Measurements from ENCODE around the gene FGD1.

Gene FGD1

DNA sequence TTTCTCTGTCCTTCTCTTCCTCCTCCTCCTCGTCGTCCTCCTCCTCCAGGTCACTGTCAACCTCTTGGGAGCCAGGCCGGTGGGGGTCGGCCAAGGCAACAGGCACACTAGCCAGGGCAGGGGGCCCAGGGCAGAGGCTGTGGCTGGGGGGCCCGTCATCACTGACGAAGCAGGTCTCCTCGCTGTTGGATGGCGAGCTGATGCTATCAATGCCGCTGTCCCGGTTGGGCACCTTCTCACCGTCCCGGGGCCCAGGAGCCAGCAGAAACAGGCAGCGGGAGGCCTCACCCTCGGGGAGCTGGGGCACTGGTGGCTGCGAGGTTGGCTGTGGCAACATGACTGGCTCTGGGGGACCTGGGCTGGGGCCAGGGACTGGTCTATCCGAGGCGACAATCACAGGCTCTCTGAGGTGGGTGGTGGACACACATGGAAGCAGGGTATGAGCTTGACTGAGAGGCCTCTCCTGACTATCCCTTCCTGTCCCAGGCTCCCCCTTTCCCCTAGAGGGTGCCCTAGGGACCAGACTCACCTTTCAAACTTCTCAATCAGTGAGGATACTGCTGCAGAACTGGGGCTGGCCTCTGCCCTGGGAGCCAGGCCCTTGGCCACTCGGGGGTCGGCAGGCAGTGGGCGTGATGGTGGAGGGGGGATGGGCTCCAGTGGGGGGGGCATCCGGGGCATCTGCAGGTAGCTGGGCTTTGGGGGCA is 25.8 kb downstream of the FGD1 start:
- DNase-seq, result no peak

DNA sequence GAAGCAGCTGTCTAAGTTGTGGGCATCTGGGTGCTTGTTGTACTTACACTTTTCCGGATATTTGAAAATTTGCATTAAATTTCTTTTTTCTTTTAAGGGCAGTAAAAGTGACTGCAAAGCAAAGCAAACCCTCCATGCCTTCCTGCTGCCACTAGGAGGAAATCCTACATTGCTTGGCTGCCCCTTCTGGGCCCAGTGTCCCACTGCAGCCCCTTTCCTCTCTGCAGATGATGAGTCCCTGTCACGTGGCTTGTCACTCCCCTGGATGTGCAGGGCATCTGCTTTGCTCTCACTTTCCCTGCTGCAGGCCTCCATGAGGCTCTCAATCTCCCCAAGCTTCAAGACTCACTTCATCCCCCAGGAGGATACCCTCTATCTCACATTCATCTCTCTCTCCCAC is 43.1 kb downstream of the FGD1 start:
- DNase-seq, result peak; percentile 3

DNA sequence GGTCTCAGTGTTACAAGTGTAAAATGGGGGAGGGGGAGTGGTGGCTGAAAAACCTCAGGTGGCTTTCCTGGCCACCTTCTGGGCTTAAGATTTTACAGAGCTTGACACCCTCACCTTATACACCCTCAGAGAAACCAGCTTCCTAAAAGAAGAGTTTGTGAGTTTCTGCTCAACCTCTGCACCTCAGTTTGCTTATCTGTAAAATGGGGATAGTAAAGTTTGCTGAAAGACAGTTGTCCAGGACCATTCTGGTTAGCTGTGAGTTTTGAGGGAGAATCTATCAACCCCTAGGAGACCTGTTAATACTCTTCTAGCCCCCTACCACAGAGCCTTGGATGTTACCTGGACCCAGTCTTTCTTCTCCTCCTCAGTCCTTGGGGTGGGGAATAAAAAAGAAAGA is 46.1 kb downstream of the FGD1 start:
- DNase-seq, result no peak

DNA sequence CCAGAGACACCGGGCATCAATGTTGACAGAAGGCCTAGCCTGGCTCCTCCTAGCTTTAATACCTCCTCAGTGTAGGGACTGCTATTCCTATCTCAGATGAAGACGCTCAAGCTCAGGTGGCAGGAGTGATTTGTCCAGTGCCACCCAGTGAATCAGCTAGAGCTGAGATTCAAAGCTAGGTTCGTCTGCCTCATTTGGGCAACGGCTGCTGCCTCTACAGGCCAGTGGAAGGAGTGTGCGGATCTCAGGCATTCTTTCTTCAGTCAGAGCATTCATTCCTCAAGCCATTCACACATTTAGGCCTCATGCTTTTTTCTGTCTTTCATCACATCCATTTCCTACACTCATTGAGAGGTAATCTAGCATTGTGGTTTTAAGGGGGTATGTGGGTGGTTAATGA is 48.6 kb downstream of the FGD1 start:
- DNase-seq, result no peak

DNA sequence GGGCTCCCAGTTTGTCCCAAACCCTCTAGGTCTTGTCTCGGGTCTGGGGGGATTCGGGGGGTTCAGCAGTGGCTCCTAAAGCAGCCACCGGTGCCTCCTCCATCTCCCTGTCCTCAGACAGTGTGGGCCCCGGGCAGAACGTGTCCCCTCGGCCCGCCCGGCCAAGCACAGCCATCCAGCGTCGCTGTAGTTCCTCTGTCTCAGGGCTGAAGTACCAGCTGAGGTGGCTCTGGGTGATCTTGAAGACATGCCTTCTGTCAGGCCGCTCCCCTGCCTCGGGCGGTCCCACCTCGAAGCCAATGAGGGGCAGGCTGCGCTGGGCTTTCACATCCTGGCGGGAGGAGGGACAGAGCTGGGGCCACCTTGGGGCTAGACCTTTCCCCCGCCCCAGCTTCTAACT is 50.0 kb downstream of the FGD1 start:
- no peak for DNase-seq

DNA sequence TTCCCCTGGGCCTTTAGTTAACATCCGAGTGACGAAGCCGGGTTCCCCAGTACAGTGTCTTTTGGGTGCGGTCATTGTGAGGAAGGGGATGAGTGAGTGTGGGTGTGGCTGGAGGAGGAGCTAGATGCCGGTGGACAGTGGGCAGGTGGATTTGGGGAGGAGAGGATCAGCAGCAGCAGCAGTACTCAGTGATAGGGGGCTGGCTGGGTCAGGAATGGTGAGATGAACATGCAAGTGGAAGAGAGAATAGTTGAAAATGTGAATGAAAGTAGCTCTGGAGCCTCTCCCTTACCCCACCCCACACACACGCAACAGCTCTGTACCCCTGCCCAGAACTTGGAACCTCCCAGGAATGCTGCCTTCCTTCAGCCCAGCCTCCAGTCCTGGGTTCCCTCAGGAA is 51.3 kb downstream of the FGD1 start:
- no peak for DNase-seq

DNA sequence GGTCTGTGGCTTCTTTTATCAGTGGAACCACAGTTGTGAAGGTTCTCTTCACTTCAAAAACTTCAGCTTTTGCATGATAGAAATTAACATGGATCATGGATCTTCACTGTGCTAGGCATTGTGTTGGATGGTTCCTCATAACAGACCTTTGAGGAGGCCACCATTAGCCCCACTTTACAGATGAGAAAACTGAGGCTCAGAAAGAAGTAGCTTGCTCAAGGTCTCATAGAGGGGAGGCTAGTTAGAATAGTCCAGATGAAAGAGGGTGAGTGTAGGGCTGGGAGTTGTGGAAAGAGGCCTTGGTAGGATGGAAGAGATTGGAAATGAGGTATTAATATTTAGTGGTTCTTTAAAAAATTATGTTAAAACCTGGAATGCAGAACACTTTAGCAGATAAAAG is 53.2 kb downstream of the FGD1 start:
- no peak for DNase-seq

DNA sequence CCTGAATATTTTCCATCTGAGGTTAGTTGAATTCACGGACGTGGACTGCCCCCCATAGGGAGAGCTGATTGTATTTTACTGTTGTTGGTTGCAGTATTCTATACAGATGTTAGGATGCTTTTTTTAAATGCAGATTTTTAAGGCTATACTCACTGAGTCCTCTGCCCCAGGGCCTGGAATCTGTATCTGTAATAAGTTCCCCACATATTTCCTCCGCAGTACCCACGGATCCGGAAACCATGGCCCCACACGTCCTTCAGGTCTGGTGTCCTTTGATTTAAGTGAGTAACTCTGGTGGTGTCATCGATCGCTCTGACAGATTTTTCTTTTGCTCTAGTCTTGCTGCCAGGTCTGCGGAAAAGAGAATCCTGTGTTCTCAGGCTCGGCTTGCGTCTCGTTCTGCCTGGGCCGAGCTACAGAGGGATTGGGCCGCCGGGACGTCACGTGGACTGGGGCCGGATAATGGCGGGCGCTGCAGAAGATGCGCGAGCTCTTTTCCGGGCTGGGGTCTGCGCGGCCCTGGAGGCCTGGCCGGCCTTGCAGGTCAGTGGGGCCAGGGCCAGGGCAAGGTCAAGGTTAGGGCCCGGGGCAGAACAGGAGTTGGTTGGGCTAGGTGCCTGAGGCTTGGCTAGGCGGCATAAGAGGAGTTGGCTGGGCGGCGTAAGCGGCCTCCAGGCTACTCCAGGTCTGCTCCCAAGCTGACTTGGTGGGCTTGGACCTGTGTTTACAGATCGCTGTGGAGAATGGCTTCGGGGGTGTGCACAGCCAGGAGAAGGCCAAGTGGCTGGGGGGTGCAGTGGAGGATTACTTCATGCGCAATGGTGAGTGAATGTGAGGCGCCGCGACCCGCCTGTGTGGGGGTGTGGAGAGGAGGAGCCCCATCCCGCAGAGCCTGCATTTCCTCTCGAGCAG is 55.8 kb downstream of the FGD1 start, which contains the start of gene TSR2:
Gene TSR2 (plus strand): TSS at position 445 of the 912 bp plus-strand sequence. CDS start 18 bp downstream, at position 463.
- DNase-seq, result peak; percentile 79

DNA sequence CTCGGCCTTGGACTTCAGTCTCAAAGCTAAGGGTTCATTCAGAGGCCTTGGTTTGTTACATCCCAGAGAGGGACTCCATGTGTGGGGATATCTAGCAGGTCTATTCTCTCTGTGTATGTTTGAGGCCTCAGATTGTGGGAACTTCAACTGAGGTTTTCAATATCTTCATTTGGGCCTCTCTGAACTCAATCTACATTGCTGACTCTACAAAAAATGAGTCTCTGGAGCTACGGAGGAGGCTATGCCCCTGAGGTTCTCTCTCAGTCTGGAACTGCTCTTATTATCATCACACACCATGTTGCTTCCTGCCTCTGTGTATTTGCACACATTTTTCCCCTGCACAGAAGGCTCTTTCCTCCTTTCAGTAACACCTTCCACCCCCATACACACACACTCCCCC is 60.9 kb downstream of the FGD1 start:
- no peak for DNase-seq

DNA sequence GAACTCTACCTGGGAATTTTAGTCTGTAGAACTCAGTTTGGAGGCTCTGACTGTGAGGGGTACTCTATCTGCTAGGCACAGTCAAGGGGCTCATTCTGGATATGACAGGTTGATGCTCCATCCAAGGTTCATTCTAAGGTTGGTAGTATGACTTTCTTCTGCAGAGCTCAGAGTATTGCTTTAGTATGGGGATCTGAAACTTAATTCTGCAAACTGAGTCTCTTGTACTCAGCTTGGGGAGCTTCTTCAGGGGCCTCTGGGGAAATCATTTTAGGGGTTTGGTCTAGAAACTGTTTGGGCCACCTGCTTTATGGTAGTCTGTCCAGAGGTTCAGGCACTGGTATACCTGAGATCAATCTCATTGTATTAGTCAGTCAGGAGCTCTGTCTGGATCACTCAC is 65.5 kb downstream of the FGD1 start:
- no peak for DNase-seq

DNA sequence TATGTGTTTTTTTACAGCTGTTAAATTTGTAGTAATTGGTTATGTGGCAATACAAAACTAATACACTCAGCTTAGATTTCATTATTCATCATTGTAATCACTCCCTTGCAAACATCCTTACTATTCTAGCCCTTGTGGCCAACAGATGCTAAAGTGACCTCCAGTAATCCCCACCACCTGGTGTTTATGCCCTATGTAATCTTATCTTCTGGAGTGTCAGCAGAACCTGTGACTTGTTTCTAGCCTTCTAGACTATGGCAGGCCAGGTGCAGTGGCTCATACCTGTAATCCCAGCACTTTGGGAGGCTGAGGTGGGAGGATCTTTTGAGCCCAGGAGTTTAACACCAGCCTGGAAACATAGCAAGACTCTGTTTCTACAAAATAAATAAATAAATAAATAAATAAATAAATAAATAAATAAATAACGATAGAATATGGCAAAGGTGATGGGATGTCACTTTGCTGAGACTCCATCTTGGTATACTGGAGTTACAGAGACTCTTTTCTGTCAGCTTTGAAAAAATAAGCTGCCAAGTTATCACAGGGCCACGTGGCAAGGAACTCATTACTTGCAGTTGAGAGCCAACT is 68.1 kb downstream of the FGD1 start:
- peak; percentile 1 for DNase-seq

DNA sequence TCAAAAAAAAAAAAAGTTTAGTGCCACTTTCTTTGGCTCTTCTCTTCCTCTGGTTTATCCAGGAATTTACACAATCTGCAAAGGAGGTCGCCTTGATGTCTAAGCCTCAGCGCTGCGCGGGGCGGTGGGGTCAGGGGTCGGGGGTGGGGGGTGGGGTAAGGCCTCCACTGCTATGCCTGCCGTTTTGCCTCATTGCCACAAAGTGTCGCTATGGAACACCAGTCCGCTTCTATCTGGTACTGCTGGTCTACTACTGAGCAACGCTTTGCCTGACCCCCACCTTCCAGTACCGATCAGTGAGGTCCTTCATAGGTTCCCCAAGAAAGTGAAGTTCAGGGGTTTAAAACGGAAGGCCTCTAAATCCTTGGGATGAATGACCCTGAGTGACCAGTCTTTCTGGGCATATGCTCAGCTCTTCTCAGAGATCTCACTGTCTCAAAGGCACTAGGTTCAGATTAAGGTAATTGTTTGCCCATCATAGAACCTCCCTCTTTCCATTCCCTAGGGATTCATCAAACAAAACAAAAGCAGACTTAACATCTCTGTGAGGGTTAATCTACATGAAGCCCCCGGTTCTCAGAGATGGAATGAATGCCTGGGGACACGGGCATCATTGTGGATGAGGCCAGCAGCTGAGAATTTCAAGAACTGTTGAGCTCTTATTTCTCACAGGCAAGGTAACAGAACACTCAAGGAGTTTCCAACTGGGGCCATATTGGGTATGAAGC is 72.7 kb downstream of the FGD1 start:
- no peak for DNase-seq

DNA sequence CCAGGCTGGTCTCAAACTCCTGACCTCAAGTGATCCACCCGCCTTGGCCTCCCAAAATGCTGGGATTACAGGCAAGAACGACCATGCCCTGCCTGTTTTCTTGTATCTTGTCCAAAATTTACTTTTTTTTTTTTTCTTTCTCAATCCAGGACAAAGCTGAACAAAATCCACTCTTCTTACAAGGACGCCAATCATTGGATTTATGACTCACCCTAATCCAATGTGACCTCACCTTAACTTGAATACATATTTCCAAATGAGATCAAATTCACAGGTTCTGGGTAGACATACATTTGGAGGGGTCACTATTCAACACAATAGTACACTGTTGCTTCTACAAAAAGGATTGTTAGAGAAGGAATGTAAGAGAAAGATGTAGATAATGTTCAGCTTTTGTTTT is 73.9 kb downstream of the FGD1 start:
- DNase-seq, result no peak

DNA sequence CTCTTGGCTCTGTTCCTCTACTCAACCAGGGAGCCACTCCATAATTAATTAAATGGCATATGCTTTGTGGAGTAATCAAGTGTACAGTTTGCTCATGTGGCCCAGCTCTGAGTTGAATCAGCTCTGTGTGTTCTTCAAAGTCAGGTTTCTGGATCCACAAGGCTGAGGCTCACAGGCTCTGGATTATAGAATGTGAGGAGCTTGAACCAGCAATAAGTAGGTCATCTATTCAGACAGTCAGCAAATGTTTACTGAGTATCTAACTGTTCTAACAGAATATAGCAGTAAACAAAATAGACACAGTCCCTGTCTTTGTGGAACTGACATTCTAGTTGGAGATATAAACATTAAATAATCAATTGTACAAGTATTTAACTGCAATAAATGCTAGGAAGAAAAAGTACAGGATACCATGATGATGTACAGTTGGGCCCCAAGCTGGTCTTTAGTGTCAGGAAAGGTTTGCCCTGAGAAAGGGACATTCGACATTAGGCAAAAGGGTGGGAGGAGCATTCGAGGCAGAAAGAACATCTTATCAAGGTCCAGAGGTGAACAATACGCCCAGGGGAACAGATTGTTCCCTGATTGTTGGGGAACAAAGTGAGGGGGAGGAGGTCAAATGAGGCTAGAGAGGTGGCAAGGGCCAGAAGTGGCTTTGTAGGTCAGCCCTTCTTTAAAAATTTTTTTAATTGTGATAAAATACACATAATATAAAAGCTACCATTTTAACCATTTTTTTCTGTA is 76.3 kb downstream of the FGD1 start:
- no peak for DNase-seq

DNA sequence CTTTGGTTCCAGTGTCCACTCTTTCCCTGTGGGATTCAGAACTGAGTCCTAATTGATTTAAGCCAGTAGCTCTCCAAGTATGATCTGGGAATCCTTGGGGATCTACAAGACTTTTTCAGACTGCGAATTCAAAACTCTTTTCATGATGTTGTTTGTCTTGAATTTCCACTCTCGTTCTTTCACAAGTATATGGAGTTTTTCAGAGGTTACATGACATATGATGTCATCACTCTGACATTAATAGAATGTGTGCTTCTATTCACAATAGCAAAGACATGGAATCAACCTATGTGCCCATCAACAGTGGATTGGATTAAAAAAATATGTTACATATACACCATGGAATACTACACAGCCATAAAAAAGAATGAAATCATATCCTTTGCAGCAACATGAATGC is 79.1 kb downstream of the FGD1 start:
- no peak for DNase-seq

DNA sequence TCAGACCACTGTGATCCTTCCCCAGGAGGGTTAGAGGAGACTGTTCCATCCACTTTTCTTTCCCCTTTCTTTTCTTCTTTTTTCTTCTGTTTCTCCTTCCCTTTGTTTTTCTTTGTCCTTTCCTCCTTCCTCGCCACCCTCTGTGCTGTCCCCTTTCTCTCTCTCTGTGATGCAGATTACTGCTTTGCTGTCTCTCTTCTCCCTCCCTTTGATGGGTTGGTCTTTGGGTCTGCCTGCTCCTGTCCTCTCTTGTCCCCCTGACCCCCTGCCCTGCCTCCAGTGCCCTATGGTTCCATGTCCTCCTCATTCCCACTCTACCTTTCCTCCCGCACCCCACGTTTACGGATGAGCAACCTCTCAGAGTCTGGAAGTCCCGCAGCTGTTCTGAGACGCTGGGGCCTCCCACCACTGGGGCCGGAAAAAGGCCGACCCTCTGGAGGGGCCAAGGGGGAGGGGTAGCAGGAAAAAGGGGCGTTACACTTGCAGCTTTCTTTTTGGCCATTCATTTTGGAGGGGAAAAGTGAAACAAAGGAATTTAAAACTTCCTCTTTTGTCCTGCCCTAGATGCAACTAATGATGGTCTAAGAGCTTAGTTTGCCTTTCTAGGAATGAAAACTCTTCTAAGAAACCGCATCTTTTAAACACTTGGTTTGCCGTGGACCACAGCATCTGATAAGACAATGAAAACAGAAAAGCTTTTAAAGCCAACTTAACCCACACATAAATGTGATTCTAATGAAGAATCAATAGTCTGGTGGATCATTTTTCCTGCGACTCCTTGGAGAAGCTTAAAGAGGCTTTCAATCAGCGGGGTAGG is 80.3 kb downstream of the FGD1 start:
- DNase-seq, result no peak

DNA sequence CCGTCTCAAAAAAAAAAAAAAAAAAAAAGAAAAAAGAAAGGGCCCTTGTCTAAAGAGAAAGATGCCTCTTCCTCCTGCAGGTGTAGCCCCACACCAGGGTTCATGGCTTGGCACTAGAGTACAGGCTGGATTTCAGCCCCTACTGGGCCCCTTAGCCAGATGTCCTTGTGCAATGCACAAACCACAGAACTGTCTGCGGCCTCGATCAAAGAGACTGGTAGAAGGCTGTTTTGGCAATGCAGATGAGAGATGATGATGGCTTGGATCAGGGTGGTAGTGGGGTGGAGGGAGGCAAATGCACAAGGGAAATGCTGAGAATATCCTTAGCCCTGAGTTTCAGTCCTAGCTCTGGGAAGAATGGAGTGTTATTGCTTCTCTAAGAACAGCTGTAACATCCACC is 82.3 kb downstream of the FGD1 start:
- DNase-seq, result no peak

DNA sequence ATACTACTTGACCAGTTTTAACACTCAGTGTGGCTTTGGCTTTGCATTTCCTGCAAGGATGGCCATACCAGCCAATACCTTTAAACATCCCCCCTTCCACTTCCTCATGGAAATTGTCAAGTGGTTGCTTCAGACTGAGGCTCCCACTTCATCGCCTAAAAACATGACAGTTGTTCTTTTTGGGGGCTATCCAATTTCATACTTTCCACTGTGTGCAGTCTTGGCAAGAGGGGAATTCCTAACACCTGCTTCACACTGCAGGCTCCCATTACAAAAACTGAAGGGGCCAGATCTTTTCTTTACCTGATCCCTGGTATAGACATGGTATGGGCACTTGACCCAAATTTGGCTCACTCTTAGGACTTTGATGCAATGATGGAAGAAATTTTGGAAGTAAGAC is 84.3 kb downstream of the FGD1 start:
- no peak for DNase-seq

DNA sequence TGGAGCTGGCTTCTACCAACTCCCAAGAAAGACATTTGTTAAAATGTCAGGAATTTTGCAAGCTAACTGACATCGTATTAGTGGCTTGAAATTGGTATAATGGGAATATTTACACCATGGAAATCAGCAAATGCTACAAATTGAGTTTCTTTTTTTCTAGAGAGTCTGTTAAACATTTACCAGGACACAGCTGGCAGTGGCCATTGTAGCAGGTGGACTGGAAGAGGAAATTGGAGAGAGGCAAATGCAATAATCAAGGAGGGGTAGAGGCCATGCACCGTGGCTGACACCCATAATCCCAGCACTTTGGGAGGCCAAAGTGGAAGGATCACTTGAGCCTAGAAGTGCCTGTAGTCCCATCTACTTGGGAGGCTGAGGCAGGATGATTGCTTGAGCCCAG is 88.8 kb downstream of the FGD1 start:
- no peak for DNase-seq

DNA sequence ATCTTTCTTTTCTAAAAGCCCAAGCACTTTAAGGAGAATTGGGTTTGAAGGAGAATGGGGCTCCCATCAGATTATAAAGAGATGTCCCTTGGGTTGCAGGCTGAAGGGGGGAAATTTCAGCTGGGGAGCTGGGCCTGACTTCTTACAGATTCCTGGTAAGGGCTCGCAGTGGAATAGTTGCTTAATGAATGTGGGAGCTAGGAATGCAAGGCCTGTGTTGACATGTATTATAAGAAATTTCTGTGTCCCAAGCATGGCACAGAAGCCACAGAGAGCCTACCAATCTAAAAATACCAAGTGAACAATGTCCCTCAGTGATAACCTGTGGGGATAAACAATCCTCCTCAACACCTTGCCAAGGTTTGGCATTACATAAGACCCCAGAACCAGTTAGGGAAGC is 98.9 kb downstream of the FGD1 start:
- no peak for DNase-seq
